GM20000 (cell line): ENCODE measurements around the gene DCDC2B.

Experiments
- DNase-seq: peaks from one replicate; pipeline ENCODE4 v3.0.0; 2012; ENCODE audit warnings: low spot score
- CTCF ChIP-seq: IDR thresholded peaks from 2 replicates; pipeline ENCODE4 v1.5.1; 2012; ENCODE audit warnings: mild to moderate bottlenecking, control low read depth; ENCODE audit errors: extremely low read depth, missing control alignments

DCDC2B gene

GRCh38 chr1:32186491-32186890 lies 22.4 kb upstream of the DCDC2B start:
- DNase-seq, result no peak
- no peak for TF ChIP-seq CTCF

GRCh38 chr1:32187850-32188249 lies 21.0 kb upstream of the DCDC2B start:
- no peak for DNase-seq
- TF ChIP-seq CTCF, result no peak

- no peak for TF ChIP-seq CTCF
- no peak for DNase-seq
Observed at GRCh38 chr1:32192220-32192948, 16.5 kb upstream of the DCDC2B start.

- no peak for TF ChIP-seq CTCF
- no peak for DNase-seq
Observed at GRCh38 chr1:32194984-32195383, 13.9 kb upstream of the DCDC2B start.

- DNase-seq, result no peak
- TF ChIP-seq CTCF, result no peak
Observed at GRCh38 chr1:32195531-32195930, 13.4 kb upstream of the DCDC2B start.

- no peak for TF ChIP-seq CTCF
- no peak for DNase-seq
Observed at GRCh38 chr1:32195972-32196823, 12.7 kb upstream of the DCDC2B start.

GRCh38 chr1:32197074-32197473 lies 11.8 kb upstream of the DCDC2B start:
- DNase-seq, result no peak
- TF ChIP-seq CTCF, result no peak
